ENCODE results near the gene BFSP2.

BFSP2 gene

DNA sequence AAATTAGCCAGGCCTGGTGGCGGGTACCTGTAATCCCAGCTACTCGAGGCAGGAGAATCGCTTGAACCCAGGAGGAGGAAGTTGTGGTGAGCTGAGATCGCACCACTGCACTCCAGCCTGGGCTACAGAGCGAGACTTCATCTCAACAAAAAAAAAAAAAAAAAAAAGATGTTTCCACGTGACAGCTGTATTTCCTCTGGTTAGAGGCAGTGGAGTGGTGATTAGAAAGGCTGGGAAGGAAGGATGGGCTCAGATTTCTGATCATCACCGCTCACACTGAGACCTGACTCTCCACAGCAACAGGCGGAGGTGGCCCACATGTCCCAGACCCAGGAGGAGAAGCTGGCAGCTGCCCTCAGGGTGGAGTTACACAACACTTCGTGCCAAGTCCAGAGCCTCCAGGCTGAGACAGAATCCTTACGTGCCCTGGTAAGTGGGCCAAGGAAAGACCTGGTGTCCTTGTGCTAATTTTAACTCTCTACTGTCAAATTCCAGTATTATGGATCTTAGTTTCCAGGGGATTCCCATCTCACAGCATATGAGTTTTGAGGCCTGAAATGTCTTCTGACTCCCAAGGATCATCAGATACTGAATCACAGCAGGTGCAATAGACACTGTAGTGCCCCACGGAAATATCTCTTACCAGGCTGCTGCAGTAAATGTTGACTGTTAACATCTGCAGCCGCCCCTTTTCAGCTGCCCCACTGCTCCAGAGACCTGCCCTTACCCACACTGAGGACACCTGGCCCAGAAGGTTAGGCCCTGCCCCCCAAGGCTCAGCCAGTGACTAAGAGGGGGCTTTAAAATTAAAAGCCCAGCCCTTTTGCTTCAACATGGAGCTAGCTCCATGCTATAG, 66.9 kb downstream of the BFSP2 start:
- DNase-seq (ENCODE audit: low read depth, low spot score) = no peak
- POLR2A ChIA-PET = no interaction called here
- CTCF ChIA-PET = interaction anchor here (0.9 to 2.2 kb wide), 7 partner anchors 9 to 740 kb away, joined by 3 to 12 read pairs (median 3); no protein-coding TSS in a partner anchor
- TF ChIP-seq, protein P1, sequence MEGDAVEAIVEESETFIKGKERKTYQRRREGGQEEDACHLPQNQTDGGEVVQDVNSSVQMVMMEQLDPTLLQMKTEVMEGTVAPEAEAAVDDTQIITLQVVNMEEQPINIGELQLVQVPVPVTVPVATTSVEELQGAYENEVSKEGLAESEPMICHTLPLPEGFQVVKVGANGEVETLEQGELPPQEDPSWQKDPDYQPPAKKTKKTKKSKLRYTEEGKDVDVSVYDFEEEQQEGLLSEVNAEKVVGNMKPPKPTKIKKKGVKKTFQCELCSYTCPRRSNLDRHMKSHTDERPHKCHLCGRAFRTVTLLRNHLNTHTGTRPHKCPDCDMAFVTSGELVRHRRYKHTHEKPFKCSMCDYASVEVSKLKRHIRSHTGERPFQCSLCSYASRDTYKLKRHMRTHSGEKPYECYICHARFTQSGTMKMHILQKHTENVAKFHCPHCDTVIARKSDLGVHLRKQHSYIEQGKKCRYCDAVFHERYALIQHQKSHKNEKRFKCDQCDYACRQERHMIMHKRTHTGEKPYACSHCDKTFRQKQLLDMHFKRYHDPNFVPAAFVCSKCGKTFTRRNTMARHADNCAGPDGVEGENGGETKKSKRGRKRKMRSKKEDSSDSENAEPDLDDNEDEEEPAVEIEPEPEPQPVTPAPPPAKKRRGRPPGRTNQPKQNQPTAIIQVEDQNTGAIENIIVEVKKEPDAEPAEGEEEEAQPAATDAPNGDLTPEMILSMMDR (IDR thresholded peaks at IDR 0.05; ENCODE audit: insufficient read depth, low read length, missing control alignments) = no peak
- no peak overlapping the region for H3K4me3 ChIP-seq (ENCODE audit: low read depth, low read length)

DNA sequence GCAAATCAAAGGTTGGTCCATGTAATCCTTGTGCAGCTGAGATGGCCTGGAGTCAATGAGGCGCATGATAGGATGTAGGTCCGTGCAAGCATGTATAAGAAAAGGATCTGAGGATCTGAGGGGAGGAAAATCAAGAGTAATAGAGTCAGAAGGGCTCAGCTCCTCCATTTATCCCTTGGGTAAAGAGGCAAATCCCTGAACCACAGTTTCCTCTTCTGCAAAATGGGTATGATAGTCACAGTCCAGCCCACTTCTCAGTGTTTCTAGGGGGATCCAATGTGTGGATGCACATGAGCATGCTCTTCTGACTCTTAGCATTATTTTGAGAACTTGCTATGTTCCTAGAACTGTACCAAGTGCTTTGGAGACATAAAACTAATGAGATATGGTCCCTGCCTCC, 67.9 kb downstream of the BFSP2 start:
- TF ChIP-seq, protein P1 (IDR thresholded peaks at IDR 0.05; ENCODE audit: insufficient read depth, low read length, missing control alignments) = no peak
- no peak overlapping the region for H3K4me3 ChIP-seq (ENCODE audit: low read depth, low read length)
- CTCF ChIA-PET = interaction anchor here (0.8 to 2.2 kb wide), 9 partner anchors 11 to 741 kb away, joined by 3 to 12 read pairs (median 4); no protein-coding TSS in a partner anchor
- no peak for DNase-seq (ENCODE audit: low read depth, low spot score)
- POLR2A ChIA-PET = interaction anchor here (1.3 kb wide), 1 partner anchor 105 kb away, joined by 6 read pairs; the partner anchor contains the start of gene CDV3

DNA sequence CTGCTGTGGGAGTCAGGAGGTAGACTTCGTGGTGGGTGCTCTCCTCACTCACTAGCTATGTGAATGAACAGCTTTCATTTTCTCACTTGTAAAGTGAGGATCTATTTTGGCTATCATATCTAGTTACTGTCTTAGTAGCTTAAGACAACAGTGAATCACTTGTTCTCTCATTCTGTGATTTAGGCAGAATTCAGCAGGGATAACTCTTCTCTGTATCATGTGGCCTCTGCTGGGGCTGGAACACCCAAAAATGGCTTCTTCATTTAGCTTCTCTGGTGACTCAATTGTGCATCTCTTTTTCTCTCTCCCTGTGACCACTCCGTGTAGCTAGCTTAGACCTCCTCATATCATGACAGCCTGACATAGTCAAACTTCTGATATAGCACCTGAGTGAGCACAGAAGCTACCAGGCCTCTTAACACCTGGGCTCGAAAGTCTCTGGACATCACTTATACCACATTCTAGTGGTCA, 68.4 kb downstream of the BFSP2 start:
- H3K4me3 ChIP-seq (ENCODE audit: low read depth, low read length) = no peak overlapping the region
- ChIA-PET CTCF (interaction anchor here (0.8 to 2.2 kb wide), 10 partner anchors 11 to 742 kb away, joined by 3 to 12 read pairs (median 4); no protein-coding TSS in a partner anchor), POLR2A (interaction anchor here (1.3 kb wide), 1 partner anchor 105 kb away, joined by 6 read pairs; the partner anchor contains the start of gene CDV3)
- no peak for DNase-seq (ENCODE audit: low read depth, low spot score)
- TF ChIP-seq, protein P1 (IDR thresholded peaks at IDR 0.05; ENCODE audit: insufficient read depth, low read length, missing control alignments) = no peak

DNA sequence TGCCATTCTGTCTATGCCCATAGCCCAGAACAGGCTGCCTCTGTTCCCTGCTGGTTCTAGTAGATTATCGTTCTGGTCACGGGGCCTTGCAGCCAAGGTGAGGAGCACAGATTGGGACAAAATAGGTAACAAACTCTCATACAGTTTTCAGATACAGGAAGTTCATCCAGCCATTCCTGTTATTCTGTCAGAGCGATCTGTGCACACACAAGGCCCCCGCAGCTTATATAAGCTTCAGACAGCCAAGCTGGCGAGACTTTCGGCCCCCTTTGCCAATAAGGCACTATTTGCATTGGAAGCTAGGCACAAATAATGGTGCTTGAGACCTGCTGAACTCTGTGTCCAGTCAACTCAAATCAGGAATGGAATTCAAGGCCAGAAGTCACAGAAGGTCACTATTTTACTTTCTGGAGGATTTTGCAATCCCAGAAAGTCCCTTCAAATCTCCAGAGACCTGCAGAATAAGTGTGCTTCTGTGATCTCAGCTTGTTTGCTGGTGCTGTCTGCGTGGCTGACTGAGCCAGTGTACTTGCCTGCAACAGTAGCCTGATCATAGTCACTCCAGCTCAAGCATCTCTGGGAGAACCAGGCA, 69.4 kb downstream of the BFSP2 start:
- H3K4me3 ChIP-seq (ENCODE audit: low read depth, low read length) = no peak overlapping the region
- no peak for DNase-seq (ENCODE audit: low read depth, low spot score)
- CTCF ChIA-PET = interaction anchor here (0.7 to 1.0 kb wide), 2 partner anchors 10 to 109 kb away, joined by 3 to 8 read pairs; no protein-coding TSS in a partner anchor
- TF ChIP-seq, protein P1 (IDR thresholded peaks at IDR 0.05; ENCODE audit: insufficient read depth, low read length, missing control alignments) = no peak
- POLR2A ChIA-PET = interaction anchor here (1.3 kb wide), 1 partner anchor 104 kb away, joined by 6 read pairs; the partner anchor contains the start of gene CDV3

DNA sequence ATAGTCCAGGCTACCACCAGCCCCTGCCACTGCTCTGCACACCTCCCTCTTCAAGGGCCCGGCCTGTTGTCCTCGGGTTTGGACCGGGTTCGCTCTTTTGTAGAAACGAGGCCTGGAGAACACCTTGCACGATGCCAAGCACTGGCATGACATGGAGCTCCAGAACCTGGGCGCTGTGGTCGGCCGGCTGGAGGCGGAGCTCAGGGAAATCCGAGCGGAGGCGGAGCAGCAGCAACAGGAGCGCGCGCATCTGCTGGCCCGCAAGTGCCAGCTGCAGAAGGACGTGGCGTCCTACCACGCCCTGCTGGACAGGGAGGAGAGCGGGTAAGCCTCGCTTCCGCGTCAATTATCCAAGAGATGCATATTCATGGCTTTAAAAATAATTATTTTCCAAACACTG, 72.4 kb downstream of the BFSP2 start:
- TF ChIP-seq, protein P1 (IDR thresholded peaks at IDR 0.05; ENCODE audit: insufficient read depth, low read length, missing control alignments) = no peak
- no peak overlapping the region for H3K4me3 ChIP-seq (ENCODE audit: low read depth, low read length)
- no peak for DNase-seq (ENCODE audit: low read depth, low spot score)
- POLR2A ChIA-PET = no interaction called here
- CTCF ChIA-PET = interaction anchor here (1.0 to 1.4 kb wide), 3 partner anchors 15 to 20 kb away, joined by 3 to 5 read pairs (median 3); no protein-coding TSS in a partner anchor
